Pancreas (tissue), 10 donors: ENCODE results near the gene NUB1. TPM values are rescaled to one million over a fixed set of nuclear protein-coding genes. Genes with fewer than 3 reads are reported as not detected.
A peak's percentile ranks its signal among the peaks of the same experiment; 100 is the strongest.

Source experiments
- ATAC-seq, 4 donors: fragments of 200-7000 bp; cut with Tn5 transposase; one replicate each; pipeline versions ENCODE4 v1.8.0 to v1.9.1; 2020; ENCODE audit warnings: mild to moderate bottlenecking in 4 of 4, moderate library complexity in 4 of 4
- DNase-seq, 6 donors: peaks; one replicate each; pipeline ENCODE4 v3.0.0-alpha.2; 2020
- FAIRE-seq: peaks from 2 replicates; lab custom pipeline; 2012; peaks lifted over from hg19 to GRCh38; lab: Jason Lieb, UNC
- H3K27ac ChIP-seq, 4 donors: fragments of 200-600 bp; sonication (generic); 1 replicate in 3 of 4; 2 replicates in 1 of 4; pipeline versions ENCODE4 v1.5.0 to v1.8.0; 2020
- H3K27me3 ChIP-seq, 4 donors: fragments of 200-600 bp; one replicate each; pipeline ENCODE4 v1.8.0; 2021
- H3K36me3 ChIP-seq, 3 donors: fragments of 200-600 bp; sonication (generic) in 1 of 3; one replicate each; pipeline versions ENCODE4 v1.5.0 to v1.8.0; 2020 to 2021
- H3K4me1 ChIP-seq, 3 donors: fragments of 200-600 bp; one replicate each; pipeline ENCODE4 v1.8.0; 2021
- H3K4me3 ChIP-seq, 4 donors: fragments of 200-600 bp; sonication (generic) in 2 of 4; one replicate each; pipeline versions ENCODE4 v1.5.0 to v1.8.0; 2020 to 2021
- H3K9me3 ChIP-seq, 4 donors: fragments of 200-600 bp; one replicate each; pipeline ENCODE4 v1.8.0; 2021
- WGBS, 2 donors: extraction: QIAGEN DNeasy Blood & Tissue Kit; methylation state at CpG; one replicate each; pipeline ENCODE4 v1.1.7; 2013; 5-methylcytosine and 5-hydroxymethylcytosine counted together
- intact Hi-C, 3 donors: fragments of 100-400 bp; cut with DNase I; formaldehyde crosslinking; loops; one replicate each; pipeline versions ENCODE4 v1.11.1 to v1.14.2; 2022
- polyA plus RNA-seq, 2 donors: library from polyadenylated mRNA; stranded (reverse); fragments of 200-250 nt; gene quantifications; one replicate each; pipeline ENCODE4 v1.2.3, GENCODE V29; 2013
- total RNA-seq, 6 donors: library from RNA; stranded (reverse); fragmentation: NEBNext Ultra II Directional in 4 of 6; extraction: Animal tissue kit (Norgen Biotek cat#: 25700) in 4 of 6; gene quantifications; one replicate each; pipeline versions ENCODE4 v1.2.1 to v1.2.4, GENCODE V29; 2021 to 2023
- TF ChIP-seq, protein P1 (sequence below), 4 donors: fragments of 200-600 bp; sonication (generic) in 3 of 4; IDR thresholded peaks; one replicate each; pipeline versions ENCODE4 v1.5.0 to v1.8.0; 2021; ENCODE audit warnings: antibody characterized with exemption in 4 of 4
- donor health status: healthy with polysubstance abuse.
- donor health status: DM: no; HTN: no; CAD: no; lungs with moderate emphysema.
- donor health status: DM: no; HTN: no; CAD: no.
- donor health status: control.
- donor health status: control.
- donor health status: Bipolar disorder and iron deficiency.
- donor health status: DM: yes; HTN: yes; CAD: no.
- donor health status: DM: no; HTN: no; CAD: no.
- donor health status: DM: no; HTN: no; CAD: no.
- donor health status: DM: yes; HTN: yes; CAD: no.

NUB1 gene
- total and polyA plus RNA-seq, 8 donors: 19.5 to 30.6 (median 23.8) TPM

DNA sequence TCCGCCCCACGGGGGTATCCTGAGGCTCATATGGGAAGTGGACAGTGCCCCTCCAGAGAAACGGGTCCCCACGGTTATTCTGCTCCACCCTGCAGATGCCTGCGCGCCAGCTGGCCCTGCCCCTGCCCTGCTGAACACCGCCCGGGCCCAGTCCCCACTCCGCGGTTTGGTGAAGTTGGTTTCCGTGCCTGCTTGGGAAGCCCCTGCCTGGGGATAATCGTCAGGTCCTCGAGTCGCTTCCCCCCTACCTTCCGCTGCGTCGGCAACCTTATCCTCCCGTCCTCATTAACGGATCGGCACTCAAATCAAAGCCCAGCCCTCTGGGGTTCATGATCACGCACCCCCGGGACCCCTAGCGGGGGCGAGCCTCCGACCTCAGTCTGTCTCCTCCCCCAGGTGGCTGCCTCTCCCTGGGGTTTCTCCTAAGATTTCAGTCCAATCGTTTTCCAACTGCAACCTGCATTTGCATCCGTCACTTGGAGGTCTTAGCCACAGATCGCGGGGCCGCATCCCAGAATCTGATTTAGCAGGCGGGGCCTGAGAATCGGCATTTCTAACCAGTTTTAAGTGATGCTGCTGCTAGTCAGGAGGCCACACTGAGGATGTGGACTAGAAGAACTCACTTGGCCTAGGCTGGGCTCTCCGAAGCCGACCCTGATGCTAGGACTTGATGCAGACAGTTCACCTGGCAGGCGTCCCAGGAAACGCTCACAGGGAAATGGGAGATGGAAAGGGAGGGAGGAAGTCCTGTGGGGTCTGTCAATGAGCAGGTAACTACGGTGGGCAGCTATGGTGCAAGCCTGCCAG, 40.7 kb downstream of the NUB1 start:
- no peaks in the 10 kb centered on the region for H3K4me1 ChIP-seq
- FAIRE-seq (no peak), DNase-seq (peak in 2 of 6 donors; percentile 50 to 58), ATAC-seq (peak in 1 of 4 donors; percentile 7)
- WGBS, 2 donors: 19 to 25% methylated on average over 32 to 37 of the region's 37 CpGs
- H3K27me3 ChIP-seq: no peaks in the 10 kb centered on the region
- no peak overlapping the region for H3K27ac ChIP-seq
- TF ChIP-seq, protein P1, sequence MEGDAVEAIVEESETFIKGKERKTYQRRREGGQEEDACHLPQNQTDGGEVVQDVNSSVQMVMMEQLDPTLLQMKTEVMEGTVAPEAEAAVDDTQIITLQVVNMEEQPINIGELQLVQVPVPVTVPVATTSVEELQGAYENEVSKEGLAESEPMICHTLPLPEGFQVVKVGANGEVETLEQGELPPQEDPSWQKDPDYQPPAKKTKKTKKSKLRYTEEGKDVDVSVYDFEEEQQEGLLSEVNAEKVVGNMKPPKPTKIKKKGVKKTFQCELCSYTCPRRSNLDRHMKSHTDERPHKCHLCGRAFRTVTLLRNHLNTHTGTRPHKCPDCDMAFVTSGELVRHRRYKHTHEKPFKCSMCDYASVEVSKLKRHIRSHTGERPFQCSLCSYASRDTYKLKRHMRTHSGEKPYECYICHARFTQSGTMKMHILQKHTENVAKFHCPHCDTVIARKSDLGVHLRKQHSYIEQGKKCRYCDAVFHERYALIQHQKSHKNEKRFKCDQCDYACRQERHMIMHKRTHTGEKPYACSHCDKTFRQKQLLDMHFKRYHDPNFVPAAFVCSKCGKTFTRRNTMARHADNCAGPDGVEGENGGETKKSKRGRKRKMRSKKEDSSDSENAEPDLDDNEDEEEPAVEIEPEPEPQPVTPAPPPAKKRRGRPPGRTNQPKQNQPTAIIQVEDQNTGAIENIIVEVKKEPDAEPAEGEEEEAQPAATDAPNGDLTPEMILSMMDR (IDR thresholded peaks at IDR 0.05): no peak
- intact Hi-C loops: no loop called here
- peaks cover 0 to 13% (median 0%) of the 10 kb centered on the region in 3 donors for H3K36me3 ChIP-seq
- peak overlapping the region in 1 of 4 donors; percentile 38 for H3K4me3 ChIP-seq
- no peaks in the 10 kb centered on the region for H3K9me3 ChIP-seq

DNA sequence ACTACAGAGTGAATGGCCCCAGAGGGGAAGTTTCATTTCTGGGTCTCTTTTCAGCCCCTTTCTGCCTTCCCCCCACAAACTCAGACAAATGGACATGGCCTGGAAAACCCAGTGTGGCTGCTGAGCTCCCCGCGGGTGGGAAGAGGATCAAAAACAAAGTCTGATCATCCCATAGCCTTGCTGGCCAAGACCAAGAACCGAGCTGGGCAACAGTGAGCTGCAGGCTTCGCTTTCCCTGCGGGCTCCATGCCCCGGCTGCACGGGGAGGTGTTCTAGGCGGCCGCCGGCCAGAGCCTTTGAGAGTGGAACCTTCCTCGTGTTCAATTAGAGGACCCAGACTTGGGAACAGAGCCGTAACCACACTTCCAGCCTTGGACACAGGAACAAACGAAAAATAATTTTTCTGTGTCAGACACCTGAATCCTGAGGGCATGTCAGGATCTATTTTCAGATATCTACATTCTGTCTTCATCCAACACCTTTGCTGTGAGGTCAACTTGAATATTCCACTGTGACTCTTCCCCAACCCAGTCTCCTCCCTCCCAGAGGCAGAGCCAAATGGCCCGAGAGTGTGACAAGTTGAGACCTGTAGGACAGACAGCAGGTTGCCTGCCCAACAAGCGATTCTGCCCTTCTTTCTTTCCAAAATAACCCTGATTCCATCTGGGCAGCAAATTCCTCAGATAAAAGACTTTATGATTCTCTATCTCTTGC, 42.2 kb downstream of the NUB1 start:
- FAIRE-seq (no peak), DNase-seq (peak in 1 of 6 donors; percentile 39), ATAC-seq (no peak)
- no peak overlapping the region for H3K4me3 ChIP-seq
- H3K27ac ChIP-seq: no peak overlapping the region
- intact Hi-C loops: no loop called here
- no peaks in the 10 kb centered on the region for H3K27me3 ChIP-seq
- H3K9me3 ChIP-seq: no peaks in the 10 kb centered on the region
- no peaks in the 10 kb centered on the region for H3K36me3 ChIP-seq
- H3K4me1 ChIP-seq: no peaks in the 10 kb centered on the region
- 75 to 80% methylated on average over 15 of the region's 15 CpGs for WGBS, 2 donors
- TF ChIP-seq, protein P1 (IDR thresholded peaks at IDR 0.05): no peak

DNA sequence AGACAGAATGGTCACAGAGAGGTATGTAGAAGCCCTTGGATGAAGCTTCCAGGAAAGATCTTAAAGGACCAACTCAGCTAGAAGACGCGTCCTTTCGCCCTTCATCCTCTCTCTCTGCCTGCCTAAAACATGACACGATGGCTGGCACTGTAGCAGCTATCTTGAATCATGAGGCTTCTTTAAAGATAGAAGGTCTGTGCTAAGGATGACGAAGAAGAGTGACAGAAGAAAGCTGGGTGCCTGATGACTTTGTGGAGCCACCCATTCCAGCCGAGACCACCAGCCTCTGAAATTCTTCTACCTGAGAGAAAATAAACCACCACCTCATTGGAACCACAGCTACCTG, 42.7 kb downstream of the NUB1 start:
- intact Hi-C loops: no loop called here
- DNase-seq (no peak), FAIRE-seq (no peak), ATAC-seq (no peak)
- H3K36me3 ChIP-seq: no peaks in the 10 kb centered on the region
- H3K4me3 ChIP-seq: no peak overlapping the region
- TF ChIP-seq, protein P1 (IDR thresholded peaks at IDR 0.05): no peak
- no peaks in the 10 kb centered on the region for H3K9me3 ChIP-seq
- no peak overlapping the region for H3K27ac ChIP-seq
- WGBS, 2 donors: 79 to 91% methylated on average over 6 of the region's 6 CpGs
- H3K4me1 ChIP-seq: no peaks in the 10 kb centered on the region
- H3K27me3 ChIP-seq: no peaks in the 10 kb centered on the region

DNA sequence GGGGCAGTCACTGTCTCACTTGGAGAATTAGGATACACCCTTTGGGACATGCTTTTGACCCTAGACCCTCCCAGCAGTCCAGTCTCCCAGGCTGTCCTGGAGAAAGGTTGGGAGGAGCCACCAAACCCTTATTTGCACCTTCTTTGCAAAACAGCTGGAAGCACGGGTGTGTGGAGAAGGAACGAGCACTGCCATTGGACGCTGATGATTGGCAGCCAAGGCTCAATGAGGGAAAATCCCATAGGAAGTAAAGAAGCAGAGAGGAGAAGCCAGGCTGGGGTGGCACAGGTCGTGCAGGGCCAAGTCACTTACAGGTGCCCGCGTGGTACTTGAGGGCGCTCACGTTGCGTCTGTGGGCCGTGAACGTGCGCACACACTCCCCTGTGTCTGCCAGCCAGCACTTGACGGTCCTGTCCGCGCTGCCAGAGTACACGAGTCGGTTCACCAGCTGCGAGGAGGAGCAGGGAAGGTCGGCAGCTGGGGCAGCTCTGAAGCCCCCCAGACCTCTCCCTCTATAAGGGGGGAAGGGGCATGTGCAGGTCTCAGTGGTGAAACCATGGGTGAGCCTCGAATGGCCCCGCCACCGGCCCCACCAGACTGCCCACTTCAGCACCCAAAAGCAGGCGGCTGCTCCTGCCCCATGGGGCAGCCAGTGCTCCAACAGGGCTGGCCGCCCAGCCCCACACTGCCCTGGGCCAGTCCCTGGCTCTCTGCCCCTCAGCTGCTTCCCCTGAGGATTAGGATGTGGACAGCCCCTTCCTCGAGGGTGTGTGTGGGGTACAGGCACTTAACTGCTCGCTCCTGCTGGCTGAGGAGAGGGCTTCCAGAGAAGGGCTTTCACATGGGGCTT, 43.4 kb downstream of the NUB1 start:
- WGBS, 2 donors: 84 to 85% methylated on average over 26 of the region's 26 CpGs
- TF ChIP-seq, protein P1 (IDR thresholded peaks at IDR 0.05): no peak
- H3K36me3 ChIP-seq: no peaks in the 10 kb centered on the region
- H3K27me3 ChIP-seq: no peaks in the 10 kb centered on the region
- no peaks in the 10 kb centered on the region for H3K4me1 ChIP-seq
- ATAC-seq (no peak), DNase-seq (peak in 1 of 6 donors; percentile 52), FAIRE-seq (no peak)
- intact Hi-C loops: no loop called here
- no peaks in the 10 kb centered on the region for H3K9me3 ChIP-seq
- H3K4me3 ChIP-seq: no peak overlapping the region
- no peak overlapping the region for H3K27ac ChIP-seq
